A673 (cell line): ENCODE results near the gene TRAP1. TPM values are rescaled to one million over a fixed set of nuclear protein-coding genes. Genes with fewer than 3 reads are reported as not detected.
"Not testable (repeated sequence)": the region's sequence is repeated elsewhere in the genome, so short reads cannot be mapped to it uniquely, and the experiment has no call there.

ENCODE experiments used
- BruUV-seq: library from RNA; stranded (reverse); fragments of 400-500 nt; replicated peaks from 2 replicates; lab custom pipeline; 2021; lab: Mats Ljungman, UMichigan
- CTCF ChIA-PET: fragments of 300-600 bp; sonication (Branson Sonifier 250); formaldehyde crosslinking; loops from one replicate; lab custom pipeline; 2022; ENCODE audit warnings: antibody characterized with exemption; lab: Charles Lee
- POLR2A ChIA-PET: fragments of 300-600 bp; sonication (Branson Sonifier 250); formaldehyde crosslinking; loops from one replicate; lab custom pipeline; 2022; ENCODE audit warnings: antibody characterized with exemption; ENCODE audit not compliant: low non-redundant PET; lab: Charles Lee
- DNase-seq: peaks from one replicate; pipeline ENCODE4 v3.0.0-alpha.2; 2015; ENCODE audit warnings: low spot score
- H3K27ac ChIP-seq: fragments of 200-600 bp; sonication (generic); 2 replicates; pipeline ENCODE4 v1.5.1; 2016; ENCODE audit warnings: mixed run types, low read depth, mild to moderate bottlenecking, mixed read lengths, antibody characterized with exemption, low read length; ENCODE audit not compliant: poor library complexity, severe bottlenecking
- H3K27me3 ChIP-seq: fragments of 200-600 bp; sonication (generic); replicated peaks from 2 replicates; pipeline ENCODE4 v1.6.1; 2017; ENCODE audit warnings: mixed run types, low read depth, mild to moderate bottlenecking, mixed read lengths, antibody characterized with exemption, low read length; ENCODE audit not compliant: insufficient read depth, poor library complexity
- H3K36me3 ChIP-seq: fragments of 200-600 bp; sonication (generic); 2 replicates; pipeline ENCODE4 v1.6.1; 2016; ENCODE audit warnings: mixed run types, mild to moderate bottlenecking, mixed read lengths, antibody characterized with exemption, low read length; ENCODE audit not compliant: insufficient read depth, poor library complexity, severe bottlenecking
- H3K4me1 ChIP-seq: fragments of 200-600 bp; sonication (generic); 2 replicates; pipeline ENCODE4 v1.6.1; 2017; ENCODE audit warnings: mixed run types, mild to moderate bottlenecking, mixed read lengths, antibody characterized with exemption, low read length; ENCODE audit not compliant: insufficient read depth, poor library complexity, severe bottlenecking
- H3K4me3 ChIP-seq: fragments of 200-600 bp; sonication (generic); 2 replicates; pipeline ENCODE4 v1.5.1; 2016; ENCODE audit warnings: low read depth, mixed run types, mild to moderate bottlenecking, mixed read lengths, low read length; ENCODE audit not compliant: poor library complexity, severe bottlenecking
- H3K9me3 ChIP-seq: fragments of 200-600 bp; sonication (generic); 2 replicates; pipeline ENCODE4 v1.6.1; 2016; ENCODE audit warnings: mixed run types, low read depth, mild to moderate bottlenecking, mixed read lengths, antibody characterized with exemption, low read length; ENCODE audit not compliant: poor library complexity, severe bottlenecking
- EZH2 ChIP-seq: fragments of 200-600 bp; sonication (generic); IDR thresholded peaks from 2 replicates; pipeline ENCODE4 v1.6.1; 2017; ENCODE audit warnings: borderline replicate concordance, low read depth, mild to moderate bottlenecking, mixed read lengths, antibody characterized with exemption, low read length; ENCODE audit not compliant: poor library complexity, severe bottlenecking
- intact Hi-C: fragments of 100-400 bp; cut with micrococcal nuclease; formaldehyde crosslinking; loops from one replicate; pipeline ENCODE4 v1.10.0; 2022; ENCODE audit not compliant: unreplicated experiment
- total RNA-seq: library from RNA; stranded (reverse); gene quantifications from 2 replicates; pipeline ENCODE4 v1.2.3, GENCODE V29; 2021
- TF ChIP-seq, protein P1 (sequence below): fragments of 300-800, 200-600 bp; sonication (generic); conservative IDR thresholded peaks from 2 replicates; pipeline ENCODE4 v1.5.1; 2017; ENCODE audit warnings: low read depth, mild to moderate bottlenecking, antibody characterized with exemption, low read length, moderate library complexity, mixed read lengths

The TRAP1 gene
- total RNA-seq, 1 experiment from 2014 or later, result 280 TPM

DNA sequence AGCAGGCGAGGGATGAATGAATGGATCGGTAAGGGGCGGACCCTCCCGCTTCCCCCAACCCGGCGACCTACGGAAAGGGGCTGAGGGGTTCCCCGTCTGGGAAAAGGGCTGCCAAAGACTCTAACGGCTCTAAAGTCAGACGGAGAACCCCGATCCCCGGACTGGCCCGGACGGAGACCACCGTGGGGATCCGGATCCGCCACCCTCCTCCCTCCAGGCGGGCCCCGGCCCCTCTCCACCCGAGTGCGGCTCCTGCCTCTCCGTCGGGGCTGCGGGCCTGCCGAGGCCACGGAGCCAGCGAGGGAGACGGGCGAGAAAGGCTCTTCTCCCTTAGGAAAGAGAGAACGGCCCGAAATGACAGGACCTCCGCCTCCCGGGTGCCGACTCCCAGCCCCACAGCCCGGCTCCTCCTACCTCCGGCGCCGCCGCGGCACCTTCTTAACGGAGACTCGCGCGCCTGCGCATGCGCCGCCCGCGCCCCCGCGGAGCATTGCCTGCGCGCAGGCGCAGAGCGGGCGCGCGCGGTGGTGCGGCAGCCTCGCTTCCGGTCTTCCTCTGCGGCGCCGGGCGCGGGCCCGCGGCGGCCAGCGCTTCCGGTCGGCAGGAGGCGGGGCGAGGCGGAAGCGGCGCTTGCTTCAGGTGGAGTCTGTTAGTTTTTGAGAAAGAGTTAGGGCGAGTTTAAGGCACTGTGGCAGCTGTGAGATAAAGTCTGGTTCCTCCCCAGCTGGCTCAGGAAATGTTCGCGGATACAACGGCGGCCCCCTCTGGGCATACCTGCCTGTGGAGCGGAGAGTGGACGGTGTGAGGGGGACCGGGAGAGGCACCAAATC lies 106.0 kb downstream of the TRAP1 start, which contains the start of gene SLX4:
TSS of gene SLX4 (minus strand) at position 461 of the 830 bp plus-strand sequence. CDS start 2,642 bp downstream, outside the sequence.
- H3K9me3 ChIP-seq, result no peaks in the 10 kb centered on the region
- peaks cover 4% of the 10 kb centered on the region for H3K36me3 ChIP-seq
- BruUV-seq, result no TSS peak
- H3K4me3 ChIP-seq, result peak within 1 kb of the TSS; percentile 92
- intact Hi-C loops, result no loop called here
- peak; percentile 96 for DNase-seq
- POLR2A ChIA-PET, result interaction anchor here (1.0 kb wide), 1 partner anchor 15 kb away, joined by 5 read pairs; no protein-coding TSS in a partner anchor
- TF ChIP-seq, protein P1, sequence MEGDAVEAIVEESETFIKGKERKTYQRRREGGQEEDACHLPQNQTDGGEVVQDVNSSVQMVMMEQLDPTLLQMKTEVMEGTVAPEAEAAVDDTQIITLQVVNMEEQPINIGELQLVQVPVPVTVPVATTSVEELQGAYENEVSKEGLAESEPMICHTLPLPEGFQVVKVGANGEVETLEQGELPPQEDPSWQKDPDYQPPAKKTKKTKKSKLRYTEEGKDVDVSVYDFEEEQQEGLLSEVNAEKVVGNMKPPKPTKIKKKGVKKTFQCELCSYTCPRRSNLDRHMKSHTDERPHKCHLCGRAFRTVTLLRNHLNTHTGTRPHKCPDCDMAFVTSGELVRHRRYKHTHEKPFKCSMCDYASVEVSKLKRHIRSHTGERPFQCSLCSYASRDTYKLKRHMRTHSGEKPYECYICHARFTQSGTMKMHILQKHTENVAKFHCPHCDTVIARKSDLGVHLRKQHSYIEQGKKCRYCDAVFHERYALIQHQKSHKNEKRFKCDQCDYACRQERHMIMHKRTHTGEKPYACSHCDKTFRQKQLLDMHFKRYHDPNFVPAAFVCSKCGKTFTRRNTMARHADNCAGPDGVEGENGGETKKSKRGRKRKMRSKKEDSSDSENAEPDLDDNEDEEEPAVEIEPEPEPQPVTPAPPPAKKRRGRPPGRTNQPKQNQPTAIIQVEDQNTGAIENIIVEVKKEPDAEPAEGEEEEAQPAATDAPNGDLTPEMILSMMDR, result no peak
- TF ChIP-seq EZH2, result no peak
- CTCF ChIA-PET, result interaction anchor here (0.5 kb wide), 1 partner anchor 704 kb away, joined by 10 read pairs; no protein-coding TSS in a partner anchor
- peaks cover 8% of the 10 kb centered on the region for H3K4me1 ChIP-seq
- H3K27ac ChIP-seq, result peak within 1 kb of the TSS; percentile 85
- no peaks in the 10 kb centered on the region for H3K27me3 ChIP-seq

DNA sequence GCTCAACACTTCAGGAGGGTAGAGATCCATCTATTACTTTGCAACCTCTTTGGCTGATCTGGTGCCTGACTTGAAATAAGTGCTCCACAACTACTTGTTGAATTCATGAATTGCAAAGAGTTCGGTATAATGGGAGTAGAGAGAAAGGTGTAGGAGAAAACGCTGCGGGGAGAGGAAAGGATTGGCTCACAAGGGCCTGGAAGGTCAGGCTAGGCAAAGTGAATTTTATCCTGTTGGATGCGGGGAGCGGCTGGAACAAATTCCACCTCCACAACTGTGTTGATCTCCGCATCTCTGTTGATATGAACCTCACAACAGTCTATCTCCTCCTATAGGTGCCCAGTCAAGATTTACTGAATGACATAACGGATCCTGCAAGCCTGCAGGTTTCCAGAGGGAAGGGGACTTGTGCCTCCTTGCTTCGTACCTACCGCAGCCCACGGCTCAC lies 106.6 kb downstream of the TRAP1 start:
- H3K4me3 ChIP-seq, result peak overlapping the region; percentile 92
- no peaks in the 10 kb centered on the region for H3K27me3 ChIP-seq
- H3K9me3 ChIP-seq, result no peaks in the 10 kb centered on the region
- H3K4me1 ChIP-seq, result peaks cover 8% of the 10 kb centered on the region
- peak overlapping the region; percentile 85 for H3K27ac ChIP-seq
- intact Hi-C loops, result no loop called here
- ChIA-PET POLR2A (no interaction called here), CTCF (no interaction called here)
- TF ChIP-seq, protein P1, result no peak
- no peak for TF ChIP-seq EZH2
- peaks cover 4% of the 10 kb centered on the region for H3K36me3 ChIP-seq
- no TSS peak for BruUV-seq
- DNase-seq, result no peak

DNA sequence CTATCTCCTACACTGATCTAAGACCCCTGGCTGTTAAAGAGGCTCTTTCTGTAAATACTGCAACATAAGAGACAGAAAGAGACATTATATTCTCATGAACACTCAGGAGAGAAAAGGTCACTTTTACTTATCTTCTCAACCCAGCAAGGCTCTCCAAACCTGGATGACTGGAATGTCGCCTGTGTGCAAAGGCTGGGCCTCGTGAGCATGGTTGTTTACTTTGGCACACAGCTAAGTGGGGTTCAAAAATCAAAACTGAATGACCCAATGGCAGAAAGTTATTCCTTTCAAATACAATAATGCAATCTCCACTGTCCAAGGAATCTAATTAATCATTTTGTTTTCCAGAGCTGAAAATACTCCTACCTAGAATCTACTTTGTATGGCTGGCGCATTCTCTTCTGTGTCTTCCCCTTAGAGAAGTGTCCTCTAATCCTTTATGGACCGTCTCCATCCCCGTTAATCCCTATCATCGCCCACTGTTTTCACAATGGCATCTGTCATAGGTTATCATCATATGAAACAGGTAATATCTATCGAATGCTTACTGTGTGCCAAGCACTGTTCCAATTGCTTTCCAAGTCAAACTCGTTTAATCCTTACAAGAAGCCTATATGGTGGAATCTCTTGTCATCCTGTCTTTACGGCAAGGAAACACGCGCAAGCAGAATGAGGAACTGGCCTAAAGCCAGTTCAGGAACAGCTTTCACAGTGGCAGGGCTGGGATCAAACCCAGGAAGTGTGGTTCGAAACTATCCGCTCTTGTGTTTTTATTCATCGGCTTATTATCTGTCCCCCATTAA lies 107.2 kb downstream of the TRAP1 start:
- TF ChIP-seq EZH2, result no peak
- TF ChIP-seq, protein P1, result no peak
- intact Hi-C loops, result no loop called here
- Histone ChIP-seq H3K4me3 (peak overlapping the region; percentile 92), H3K27ac (no peak overlapping the region), H3K27me3 (no peaks in the 10 kb centered on the region), H3K36me3 (peaks cover 4% of the 10 kb centered on the region), H3K9me3 (no peaks in the 10 kb centered on the region), H3K4me1 (peaks cover 8% of the 10 kb centered on the region)
- CTCF ChIA-PET, result no interaction called here
- POLR2A ChIA-PET, result no interaction called here
- no TSS peak for BruUV-seq
- no peak for DNase-seq

DNA sequence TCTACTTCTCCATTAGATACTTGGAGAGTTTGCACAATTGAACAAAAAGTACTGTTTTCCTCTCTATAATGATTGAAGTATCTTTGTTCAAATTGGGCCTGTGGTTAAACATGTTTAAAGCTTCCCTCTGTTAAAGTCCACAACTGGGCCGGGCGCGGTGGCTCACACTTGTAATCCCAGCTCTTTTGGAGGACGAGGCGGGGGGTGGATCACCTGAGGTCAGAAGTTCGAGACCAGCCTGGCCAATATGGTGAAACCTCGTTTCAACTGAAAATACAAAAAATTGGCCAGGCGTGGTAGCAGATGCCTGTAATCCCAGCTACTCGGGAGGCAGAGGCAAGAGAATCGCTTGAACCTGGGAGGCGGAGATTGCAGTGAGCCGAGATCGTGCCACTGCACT lies 108.3 kb downstream of the TRAP1 start:
- intact Hi-C loops, BruUV-seq, H3K9me3 ChIP-seq, DNase-seq, H3K4me3 ChIP-seq, H3K27me3 ChIP-seq, POLR2A ChIA-PET, CTCF ChIA-PET, H3K4me1 ChIP-seq, H3K36me3 ChIP-seq, H3K27ac ChIP-seq: not testable (repeated sequence)
